Lung (tissue), 12 donors: ENCODE results near the gene SLC25A33. TPM values are rescaled to one million over a fixed set of nuclear protein-coding genes. Genes with fewer than 3 reads are reported as not detected.

Experiments used
- ATAC-seq: fragments of 200-7000 bp; cut with Tn5 transposase; one replicate; pipeline ENCODE4 v1.9.1; 2020; ENCODE audit warnings: moderate number of reproducible peaks; ENCODE audit not compliant: insufficient read depth, low FRiP score
- DNase-seq, 3 donors: peaks; one replicate each; pipeline ENCODE4 v3.0.0-alpha.2; 2013 to 2017
- H3K27ac ChIP-seq, 2 donors: one replicate each; pipeline ENCODE4 v1.5.1; 2013; ENCODE audit warnings: mild to moderate bottlenecking in 2 of 2, moderate library complexity in 2 of 2, control low read depth in 1 of 2, inconsistent platforms in 1 of 2, low read depth in 1 of 2, low read length in 1 of 2
- H3K27me3 ChIP-seq, 3 donors: one replicate each; pipeline ENCODE4 v1.5.1; 2013; ENCODE audit warnings: low read length in 2 of 3; ENCODE audit not compliant: control insufficient read depth in 3 of 3, insufficient read depth in 3 of 3
- H3K36me3 ChIP-seq, 4 donors: one replicate each; pipeline ENCODE4 v1.5.1; 2013; ENCODE audit warnings: low read length in 4 of 4, mild to moderate bottlenecking in 1 of 4, moderate library complexity in 1 of 4; ENCODE audit not compliant: control insufficient read depth in 4 of 4, insufficient read depth in 4 of 4
- H3K4me1 ChIP-seq, 5 donors: one replicate each; pipeline ENCODE4 v1.5.1; 2013; ENCODE audit warnings: low read length in 5 of 5, mild to moderate bottlenecking in 2 of 5, moderate library complexity in 1 of 5; ENCODE audit not compliant: control insufficient read depth in 5 of 5, insufficient read depth in 5 of 5
- H3K4me3 ChIP-seq: one replicate; pipeline ENCODE4 v1.5.1; 2013; ENCODE audit warnings: mild to moderate bottlenecking, control low read depth, moderate library complexity
- H3K9ac ChIP-seq, 2 donors: one replicate each; pipeline ENCODE4 v1.5.1; 2013; ENCODE audit warnings: low read length in 2 of 2, control low read depth in 1 of 2; ENCODE audit not compliant: insufficient read depth in 1 of 2
- H3K9me3 ChIP-seq, 4 donors: one replicate each; pipeline ENCODE4 v1.5.1; 2013; ENCODE audit warnings: low read length in 3 of 4, mild to moderate bottlenecking in 1 of 4, moderate library complexity in 1 of 4; ENCODE audit not compliant: control insufficient read depth in 4 of 4, insufficient read depth in 3 of 4
- CTCF ChIP-seq: IDR thresholded peaks from 2 replicates; pipeline ENCODE4 v1.5.1; 2012; ENCODE audit warnings: mild to moderate bottlenecking; ENCODE audit errors: control extremely low read depth, extremely low read depth
- WGBS, 2 donors: extraction: QIAGEN DNeasy Blood & Tissue Kit; methylation state at CpG; one replicate each; pipeline ENCODE4 v1.1.7; 2013; 5-methylcytosine and 5-hydroxymethylcytosine counted together
- polyA plus RNA-seq, 2 donors: library from polyadenylated mRNA; stranded (reverse); fragments of 200-250 nt; gene quantifications; one replicate each; pipeline ENCODE4 v1.2.1, GENCODE V29; 2013
- total RNA-seq, 2 donors: library from RNA; depleted of rRNA in 1 of 2; stranded (reverse); fragments of >200 nt in 1 of 2; gene quantifications; one replicate each; pipeline ENCODE4 v1.2.1, GENCODE V29; 2014 to 2021
- donor health status: control.
- donor health status: control.
- donor health status: Bipolar disorder and iron deficiency.
- donor health status: healthy.
- donor health status: DM: yes; HTN: yes; CAD: no.

SLC25A33 gene
- total and polyA plus RNA-seq, 4 donors = 3.2 to 5.2 (median 4.5) TPM

- Histone ChIP-seq H3K27ac (no peak overlapping the region), H3K27me3 (no peaks in the 10 kb centered on the region), H3K4me3 (no peak overlapping the region), H3K36me3 (peaks cover 5 to 26% (median 17%) of the 10 kb centered on the region in 4 donors), H3K9ac (no peak overlapping the region), H3K9me3 (no peaks in the 10 kb centered on the region), H3K4me1 (peaks cover 17 to 48% (median 25%) of the 10 kb centered on the region in 5 donors)
- TF ChIP-seq CTCF = no peak
- WGBS, 2 donors = 78 to 83% methylated on average over 27 of the region's 27 CpGs
- DNase-seq (peak; percentile 69 to 83 (median 79)), ATAC-seq (no peak)
These were observed 57.3 kb downstream of the SLC25A33 start for GRCh38 chr1:9596415-9597123.

- Histone ChIP-seq H3K4me3 (no peak overlapping the region), H3K4me1 (peaks cover 14 to 42% (median 25%) of the 10 kb centered on the region in 5 donors), H3K27me3 (no peaks in the 10 kb centered on the region), H3K9ac (no peak overlapping the region), H3K9me3 (no peaks in the 10 kb centered on the region), H3K27ac (no peak overlapping the region), H3K36me3 (peaks cover 5 to 35% (median 20%) of the 10 kb centered on the region in 4 donors)
- 88 to 89% methylated on average over 14 of the region's 14 CpGs for WGBS, 2 donors
- no peak for TF ChIP-seq CTCF
- DNase-seq = no peak
- no peak for ATAC-seq
These were observed 58.4 kb downstream of the SLC25A33 start for GRCh38 chr1:9597361-9598315.

GRCh38 chr1:9598316-9598700, 59.0 kb downstream of the SLC25A33 start:
- DNase-seq (no peak), ATAC-seq (no peak)
- 90 to 93% methylated on average over 18 of the region's 18 CpGs for WGBS, 2 donors
- Histone ChIP-seq H3K4me1 (peaks cover 8 to 35% (median 18%) of the 10 kb centered on the region in 5 donors), H3K27ac (no peak overlapping the region), H3K4me3 (no peak overlapping the region), H3K27me3 (no peaks in the 10 kb centered on the region), H3K9me3 (no peaks in the 10 kb centered on the region), H3K36me3 (peaks cover 5 to 41% (median 23%) of the 10 kb centered on the region in 4 donors), H3K9ac (no peak overlapping the region)
- TF ChIP-seq CTCF = no peak
